Endothelial cell of umbilical vein (primary cell): ENCODE measurements around the gene TSPAN18. TPM values are rescaled to one million over a fixed set of nuclear protein-coding genes. Genes with fewer than 3 reads are reported as not detected.

Experiments
- BruUV-seq: library from RNA; stranded (reverse); fragments of 400-500 nt; replicated peaks from 2 replicates; lab custom pipeline; 2021; lab: Mats Ljungman, UMichigan
- CTCF ChIA-PET: fragments of 300-600, 350-600 bp; sonication (Branson Sonifier 250); formaldehyde crosslinking; loops from one replicate; lab custom pipeline; 2021; ENCODE audit warnings: antibody characterized with exemption, inconsistent platforms; lab: Charles Lee
- POLR2A ChIA-PET: fragments of 300-600, 350-600 bp; sonication (Branson Sonifier 250); formaldehyde crosslinking; loops from one replicate; lab custom pipeline; 2021; ENCODE audit warnings: antibody characterized with exemption, inconsistent platforms; lab: Charles Lee
- DNase-seq: peaks from one replicate; pipeline ENCODE4 v3.0.0-alpha.2; 2011; ENCODE audit warnings: low read depth, low spot score
- FAIRE-seq: peaks from 2 replicates; lab custom pipeline; 2011; peaks lifted over from hg19 to GRCh38; lab: Jason Lieb, UNC
- H2AFZ ChIP-seq: 2 replicates; pipeline ENCODE4 v1.6.0; 2012; ENCODE audit warnings: low read depth, low read length, control low read depth, inconsistent platforms
- H3K27ac ChIP-seq: 2 replicates; pipeline ENCODE4 v1.5.1; 2011; ENCODE audit warnings: low read depth, mild to moderate bottlenecking, control low read depth, low read length, moderate library complexity; ENCODE audit not compliant: insufficient read depth
- H3K27me3 ChIP-seq, 2 experiments: 2 replicates each; pipeline versions ENCODE4 v1.6.0 to v1.6.1; 2011; ENCODE audit warnings: low read length in 2 of 2, mixed read lengths in 1 of 2; ENCODE audit not compliant: control insufficient read depth in 2 of 2, insufficient read depth in 2 of 2
- H3K36me3 ChIP-seq, 2 experiments: 2 replicates in 1 of 2; 3 replicates in 1 of 2; pipeline ENCODE4 v1.5.1; 2011; ENCODE audit warnings: low read length in 2 of 2, mild to moderate bottlenecking in 1 of 2, moderate library complexity in 1 of 2; ENCODE audit not compliant: control insufficient read depth in 2 of 2, insufficient read depth in 2 of 2; ENCODE audit errors: extremely low read depth in 1 of 2
- H3K4me1 ChIP-seq: 3 replicates; pipeline ENCODE4 v1.5.1; 2011; ENCODE audit warnings: mild to moderate bottlenecking, low read length; ENCODE audit not compliant: control insufficient read depth, insufficient read depth; ENCODE audit errors: extremely low read depth
- H3K4me2 ChIP-seq: 2 replicates; pipeline ENCODE4 v1.6.1; 2011; ENCODE audit warnings: low read length, control low read depth, mixed read lengths; ENCODE audit not compliant: insufficient read depth
- H3K4me3 ChIP-seq, 3 experiments: fragments of 200-600 bp in 1 of 3; sonication (generic), shearing (Covaris generic) in 1 of 3; replicated peaks in 1 of 3; 2 replicates each; pipeline ENCODE4 v1.5.1; 2011 to 2016; ENCODE audit warnings: control low read depth in 3 of 3, low read length in 3 of 3, mild to moderate bottlenecking in 2 of 3, inconsistent platforms in 1 of 3, low read depth in 1 of 3, moderate library complexity in 1 of 3; ENCODE audit not compliant: insufficient read depth in 1 of 3
- H3K79me2 ChIP-seq: 2 replicates; pipeline ENCODE4 v1.6.0; 2012; ENCODE audit warnings: low read length, inconsistent platforms; ENCODE audit not compliant: control insufficient read depth, insufficient read depth
- H3K9ac ChIP-seq: replicated peaks from 2 replicates; pipeline ENCODE3; 2011; ENCODE audit warnings: low read length, control low read depth; ENCODE audit not compliant: insufficient read depth; ENCODE audit errors: extremely low read depth
- H3K9me1 ChIP-seq: replicated peaks from 3 replicates; pipeline ENCODE4 v1.6.0; 2011; ENCODE audit warnings: mild to moderate bottlenecking, low read length; ENCODE audit not compliant: control insufficient read depth, insufficient read depth; ENCODE audit errors: extremely low read depth
- H3K9me3 ChIP-seq: replicated peaks from 2 replicates; pipeline ENCODE4 v1.5.1; 2012; ENCODE audit warnings: low read length, inconsistent platforms; ENCODE audit not compliant: control insufficient read depth, insufficient read depth
- H4K20me1 ChIP-seq: replicated peaks from 2 replicates; pipeline ENCODE3; 2011; ENCODE audit warnings: mild to moderate bottlenecking, low read length; ENCODE audit not compliant: control insufficient read depth, insufficient read depth; ENCODE audit errors: extremely low read depth
- CTCF ChIP-seq, 2 donors: IDR thresholded peaks; 1 replicate in 1 of 2; 2 replicates in 1 of 2; pipeline ENCODE4 v1.5.1; 2011; ENCODE audit warnings: low read length in 2 of 2, mild to moderate bottlenecking in 2 of 2, moderate library complexity in 2 of 2, control low read depth in 1 of 2, inconsistent platforms in 1 of 2, low read depth in 1 of 2; ENCODE audit not compliant: insufficient read depth in 1 of 2; ENCODE audit errors: extremely low read depth in 1 of 2
- GATA2 ChIP-seq: IDR thresholded peaks from 2 replicates; pipeline ENCODE4 v1.7.0; 2011; ENCODE audit warnings: low read depth, mild to moderate bottlenecking, moderate library complexity, mixed read lengths, low read length; ENCODE audit not compliant: insufficient read length, insufficient read depth
- JUN ChIP-seq: IDR thresholded peaks from 2 replicates; pipeline ENCODE4 v1.6.1; 2011; ENCODE audit warnings: borderline replicate concordance, low read depth; ENCODE audit not compliant: insufficient read length, insufficient read depth
- MYC ChIP-seq: IDR thresholded peaks from one replicate; pipeline ENCODE4 v1.6.1; 2011; ENCODE audit warnings: mild to moderate bottlenecking, low read depth, low read length
- POLR2AphosphoS5 ChIP-seq: IDR thresholded peaks from 2 replicates; pipeline ENCODE4 v1.6.1; 2012; ENCODE audit warnings: low read depth, mild to moderate bottlenecking, control low read depth, low read length, moderate library complexity; ENCODE audit not compliant: insufficient read depth
- dilution Hi-C: fragments of 300-500 bp; cut with MboI; formaldehyde crosslinking; loops from one replicate; pipeline ENCODE4 v1.15.0; 2019; ENCODE audit warnings: low sequenced_read_pairs; ENCODE audit not compliant: extremely low pct_ligation_motif_present
- intact Hi-C: fragments of 100-400 bp; cut with micrococcal nuclease; formaldehyde crosslinking; loops from one replicate; pipeline ENCODE4 v1.10.0; 2022
- polyA plus RNA-seq, 4 experiments: library from polyadenylated mRNA; depleted of rRNA in 3 of 4; stranded (reverse) in 3 of 4; unstranded in 1 of 4; fragments of >200 nt; gene quantifications; 2 replicates each; pipeline versions ENCODE4 v1.2.1 to v1.2.3, GENCODE V29; 2011 to 2012; ENCODE audit warnings: missing spikeins in 1 of 4
- total RNA-seq: library from RNA; stranded (reverse); gene quantifications from 2 replicates; pipeline ENCODE4 v1.2.3, GENCODE V29; 2021

The TSPAN18 gene
- total and polyA plus RNA-seq, 2 donors (not counting 3 experiments of a cell fraction or from before 2014, with no cell fraction given), result 32.2 to 118 TPM

- peaks cover 5% of the 10 kb centered on the region for H3K4me1 ChIP-seq
- no peaks in the 10 kb centered on the region for H3K79me2 ChIP-seq
- H3K4me2 ChIP-seq, result peak overlapping the region; percentile 80
- H3K9me1 ChIP-seq, result no peaks in the 10 kb centered on the region
- BruUV-seq, result no TSS peak
- no peak for TF ChIP-seq JUN
- TF ChIP-seq CTCF (IDR thresholded peaks at IDR 0.05; ENCODE audit: extremely low read depth in 1 of 2, insufficient read depth in 1 of 2, low read depth in 1 of 2, low read length in 2 of 2), result peak; percentile 69 to 80
- no peak for TF ChIP-seq GATA2
- no peak for TF ChIP-seq MYC
- TF ChIP-seq POLR2AphosphoS5, result no peak
- ChIA-PET CTCF (interaction anchor here (0.7 to 24.5 kb wide), 12 partner anchors 13 to 332 kb away, joined by 3 to 1618 read pairs (median 4); no protein-coding TSS in a partner anchor), POLR2A (no interaction called here)
- intact Hi-C loops (loop anchor here (1.0 to 10.0 kb wide), 2 partner anchors 77 to 715 kb away; partner anchors contain the start of gene CHST1), dilution Hi-C loops (no loop called here)
- peak overlapping the region; percentile 69 to 82 (median 72) for H3K4me3 ChIP-seq
- DNase-seq (peak; percentile 58), FAIRE-seq (peak; percentile 73)
- H3K27me3 ChIP-seq, result no peaks in the 10 kb centered on the region
- peak overlapping the region; percentile 30 for H3K27ac ChIP-seq
- no peaks in the 10 kb centered on the region for H3K9me3 ChIP-seq
- peak overlapping the region; percentile 92 for H2AFZ ChIP-seq
- no peaks in the 10 kb centered on the region for H3K36me3 ChIP-seq
- H4K20me1 ChIP-seq, result peaks cover 2% of the 10 kb centered on the region
- peak overlapping the region; percentile 75 for H3K9ac ChIP-seq
Observed at GRCh38 chr11:44949160-44950030, 222.6 kb downstream of the TSPAN18 start.
